H1 (cell line): ENCODE measurements around the gene TRPC1. TPM values are rescaled to one million over a fixed set of nuclear protein-coding genes. Genes with fewer than 3 reads are reported as not detected.
A peak's percentile ranks its signal among the peaks of the same experiment; 100 is the strongest.

ENCODE experiments used
- CTCF ChIA-PET: fragments of 300-600 bp; sonication (Branson Sonifier 250); formaldehyde crosslinking; loops from one replicate; lab custom pipeline; 2021; ENCODE audit not compliant: partially characterized antibody; lab: Charles Lee
- POLR2A ChIA-PET: fragments of 300-600 bp; sonication (Branson Sonifier 250); formaldehyde crosslinking; loops from one replicate; lab custom pipeline; 2021; ENCODE audit warnings: inconsistent platforms; ENCODE audit not compliant: partially characterized antibody; lab: Charles Lee
- DNase-seq, 2 experiments: peaks; one replicate each; pipeline versions ENCODE4 v3.0.0 to v3.0.0-alpha.2; 2010 to 2022; ENCODE audit warnings: low spot score in 2 of 2, low read depth in 1 of 2, mixed read lengths in 1 of 2
- FAIRE-seq: peaks from 2 replicates; lab custom pipeline; 2011; peaks lifted over from hg19 to GRCh38; lab: Jason Lieb, UNC
- H2AFZ ChIP-seq: 2 replicates; pipeline ENCODE4 v1.8.1; 2012; ENCODE audit warnings: low read length, inconsistent platforms
- H2AK5ac ChIP-seq: 2 replicates; pipeline ENCODE4 v1.6.1; 2013; ENCODE audit warnings: low read depth, low read length
- H2BK120ac ChIP-seq: replicated peaks from 2 replicates; pipeline ENCODE3; 2013; ENCODE audit warnings: low read depth, low read length, inconsistent platforms
- H2BK12ac ChIP-seq: 2 replicates; pipeline ENCODE4 v1.6.1; 2013; ENCODE audit warnings: low read depth, low read length
- H2BK15ac ChIP-seq: 2 replicates; pipeline ENCODE4 v1.6.1; 2013; ENCODE audit warnings: low read length
- H2BK20ac ChIP-seq: 2 replicates; pipeline ENCODE4 v1.6.1; 2013; ENCODE audit warnings: low read length
- H2BK5ac ChIP-seq: 2 replicates; pipeline ENCODE4 v1.6.1; 2013; ENCODE audit warnings: low read depth, low read length
- H3K14ac ChIP-seq: 2 replicates; pipeline ENCODE4 v1.6.1; 2013; ENCODE audit warnings: inconsistent platforms; ENCODE audit not compliant: insufficient read length
- H3K18ac ChIP-seq: 2 replicates; pipeline ENCODE4 v1.6.1; 2013; ENCODE audit warnings: low read length; ENCODE audit errors: extremely low read depth
- H3K23ac ChIP-seq: 2 replicates; pipeline ENCODE4 v1.6.1; 2013; ENCODE audit warnings: inconsistent platforms; ENCODE audit not compliant: insufficient read length
- H3K23me2 ChIP-seq: 2 replicates; pipeline ENCODE4 v1.6.1; 2013; ENCODE audit warnings: low read depth, low read length
- H3K27ac ChIP-seq: 2 replicates; pipeline ENCODE4 v1.6.1; 2011; ENCODE audit warnings: low read depth, low read length, inconsistent platforms
- H3K27me3 ChIP-seq, 4 experiments: replicated peaks in 1 of 4; 1 replicate in 1 of 4; 2 replicates in 3 of 4; pipeline versions ENCODE4 v1.6.1 to v1.8.1; 2011 to 2013; ENCODE audit warnings: low read length in 3 of 4, mild to moderate bottlenecking in 3 of 4, inconsistent platforms in 2 of 4, mixed read lengths in 2 of 4, moderate library complexity in 1 of 4; ENCODE audit not compliant: control insufficient read depth in 3 of 4, insufficient read depth in 3 of 4; ENCODE audit errors: extremely low read depth in 1 of 4
- H3K36me3 ChIP-seq, 4 experiments: 2 replicates each; pipeline versions ENCODE4 v1.6.1 to v1.8.1; 2011 to 2013; ENCODE audit warnings: mild to moderate bottlenecking in 4 of 4, low read length in 3 of 4, moderate library complexity in 2 of 4, control low read depth in 1 of 4, inconsistent platforms in 1 of 4; ENCODE audit not compliant: insufficient read depth in 4 of 4, control insufficient read depth in 2 of 4
- H3K4ac ChIP-seq: replicated peaks from 2 replicates; pipeline ENCODE3; 2013; ENCODE audit warnings: low read length, low read depth, mixed read lengths, inconsistent platforms; ENCODE audit not compliant: insufficient read length
- H3K4me1 ChIP-seq, 4 experiments: replicated peaks in 1 of 4; 1 replicate in 1 of 4; 2 replicates in 3 of 4; pipeline versions ENCODE4 v1.6.1 to v1.8.1; 2011 to 2013; ENCODE audit warnings: low read length in 3 of 4, inconsistent platforms in 2 of 4, mixed read lengths in 1 of 4; ENCODE audit not compliant: insufficient read depth in 4 of 4, control insufficient read depth in 3 of 4
- H3K4me2 ChIP-seq, 2 experiments: 2 replicates each; pipeline versions ENCODE4 v1.6.1 to v1.8.1; 2011 to 2013; ENCODE audit warnings: low read depth in 2 of 2, low read length in 2 of 2, control low read depth in 1 of 2, inconsistent platforms in 1 of 2, mild to moderate bottlenecking in 1 of 2; ENCODE audit not compliant: insufficient read depth in 1 of 2
- H3K4me3 ChIP-seq, 4 experiments: fragments of 200-600, 300-600 bp in 1 of 4; sonication (generic), shearing (Covaris generic), sonication (Bioruptor Twin) in 1 of 4; 2 replicates each; pipeline versions ENCODE4 v1.5.1 to v1.8.1; 2011 to 2016; ENCODE audit warnings: low read length in 4 of 4, low read depth in 3 of 4, control low read depth in 2 of 4, inconsistent platforms in 2 of 4, mild to moderate bottlenecking in 2 of 4, mixed read lengths in 1 of 4, moderate library complexity in 1 of 4; ENCODE audit not compliant: insufficient read depth in 2 of 4; ENCODE audit errors: extremely low read depth in 1 of 4
- H3K56ac ChIP-seq: replicated peaks from 2 replicates; pipeline ENCODE3; 2013; ENCODE audit warnings: low read depth, mild to moderate bottlenecking, mixed read lengths, low read length, inconsistent platforms; ENCODE audit not compliant: insufficient read length
- H3K79me1 ChIP-seq: 2 replicates; pipeline ENCODE4 v1.6.1; 2013; ENCODE audit warnings: low read depth, low read length, control low read depth
- H3K79me2 ChIP-seq, 2 experiments: 2 replicates each; pipeline versions ENCODE4 v1.6.1 to v1.8.1; 2012 to 2013; ENCODE audit warnings: low read length in 2 of 2, mild to moderate bottlenecking in 2 of 2, inconsistent platforms in 1 of 2; ENCODE audit not compliant: insufficient read depth in 2 of 2, control insufficient read depth in 1 of 2
- H3K9ac ChIP-seq, 4 experiments: replicated peaks in 1 of 4; 1 replicate in 1 of 4; 2 replicates in 3 of 4; pipeline versions ENCODE4 v1.6.1 to v1.8.1; 2011 to 2013; ENCODE audit warnings: low read depth in 3 of 4, low read length in 3 of 4, control low read depth in 2 of 4, mild to moderate bottlenecking in 2 of 4, moderate library complexity in 2 of 4, inconsistent platforms in 1 of 4; ENCODE audit errors: extremely low read depth in 1 of 4
- H3K9me3 ChIP-seq, 2 experiments: 2 replicates each; pipeline versions ENCODE4 v1.6.1 to v1.8.1; 2012 to 2013; ENCODE audit warnings: mild to moderate bottlenecking in 2 of 2, moderate library complexity in 2 of 2, control low read depth in 1 of 2, inconsistent platforms in 1 of 2, low read depth in 1 of 2, low read length in 1 of 2, mixed read lengths in 1 of 2; ENCODE audit not compliant: insufficient read depth in 2 of 2
- H4K20me1 ChIP-seq, 2 experiments: replicated peaks in 1 of 2; 2 replicates each; pipeline versions ENCODE3 to v1.8.1; 2011 to 2013; ENCODE audit warnings: inconsistent platforms in 2 of 2, low read length in 2 of 2, mild to moderate bottlenecking in 1 of 2; ENCODE audit not compliant: insufficient read depth in 2 of 2, control insufficient read depth in 1 of 2
- H4K5ac ChIP-seq: 2 replicates; pipeline ENCODE4 v1.6.1; 2013; ENCODE audit warnings: low read length, low read depth, mixed read lengths, inconsistent platforms; ENCODE audit not compliant: insufficient read length
- H4K8ac ChIP-seq: 2 replicates; pipeline ENCODE4 v1.8.0; 2013; ENCODE audit warnings: mild to moderate bottlenecking, moderate library complexity, low read length, inconsistent platforms; ENCODE audit not compliant: insufficient read depth; ENCODE audit errors: extremely low read depth
- H4K91ac ChIP-seq: replicated peaks from 2 replicates; pipeline ENCODE3; 2013; ENCODE audit warnings: low read length, mixed read lengths, inconsistent platforms; ENCODE audit not compliant: insufficient read length
- CEBPB ChIP-seq: IDR thresholded peaks from 2 replicates; pipeline ENCODE4 v1.6.1; 2012; ENCODE audit warnings: low read depth, low read length
- WGBS, 2 experiments: shearing (Covaris generic) in 1 of 2; methylation state at CpG; one replicate each; pipeline versions ENCODE4 v1.1.6 to v1.1.7; 2013 to 2015; ENCODE audit warnings: low lambda C conversion rate in 2 of 2, mixed read lengths in 2 of 2, inconsistent platforms in 1 of 2, low coverage in 1 of 2, missing lambda C conversion rate in 1 of 2; ENCODE audit not compliant: insufficient replicate concordance in 2 of 2, insufficient coverage in 1 of 2, insufficient read length in 1 of 2; ENCODE audit errors: extremely low coverage in 1 of 2, missing lambda C conversion rate in 1 of 2; 5-methylcytosine and 5-hydroxymethylcytosine counted together
- polyA plus RNA-seq, 7 experiments: library from polyadenylated mRNA; depleted of rRNA in 3 of 7; stranded (reverse) in 5 of 7; unstranded in 2 of 7; fragments of >200 nt in 5 of 7; fragments of 200-250 nt in 2 of 7; gene quantifications; 1 replicate in 5 of 7; 2 replicates in 1 of 7; 4 replicates in 1 of 7; pipeline versions ENCODE4 v1.2.1 to v1.2.3, GENCODE V29; 2011 to 2013; ENCODE audit warnings: missing spikeins in 2 of 7, mixed read lengths in 2 of 7
- total RNA-seq: library from RNA; stranded (reverse); fragmentation: NEBNext Ultra II Directional; extraction: Animal tissue kit (Norgen Biotek cat#: 25700); gene quantifications from 2 replicates; pipeline ENCODE4 v1.2.1, GENCODE V29; 2021

TRPC1 gene
- total and polyA plus RNA-seq, 2 of the 8 experiments (the other 6 are each of a cell fraction or from before 2014, with no cell fraction given), result 22.6 to 23.1 TPM

- no peak overlapping the region for H3K23ac ChIP-seq
- TF ChIP-seq CEBPB, result peak; percentile 96
Observed at GRCh38 chr3:142706321-142707127, 17.3 kb upstream of the TRPC1 start.

More at GRCh38 chr3:142706321-142707127, 17.3 kb upstream of the TRPC1 start:
- FAIRE-seq (no peak), DNase-seq (no peak)
- H2AK5ac ChIP-seq, result no peak overlapping the region
- H2BK20ac ChIP-seq, result no peak overlapping the region
- no peaks in the 10 kb centered on the region for H4K20me1 ChIP-seq
- no peaks in the 10 kb centered on the region for H3K79me2 ChIP-seq
- no peak overlapping the region for H2BK120ac ChIP-seq
- H4K91ac ChIP-seq, result no peak overlapping the region
- H2BK12ac ChIP-seq, result no peak overlapping the region
- H3K27ac ChIP-seq, result no peak overlapping the region
- H3K4ac ChIP-seq, result no peak overlapping the region
- no peaks in the 10 kb centered on the region for H3K9me3 ChIP-seq
- H3K4me2 ChIP-seq, result no peak overlapping the region
- H3K27me3 ChIP-seq, result no peaks in the 10 kb centered on the region
- H3K18ac ChIP-seq, result no peak overlapping the region
- H3K56ac ChIP-seq, result no peak overlapping the region
- H3K4me3 ChIP-seq, result no peak overlapping the region
- no peak overlapping the region for H3K14ac ChIP-seq
- H4K5ac ChIP-seq, result no peak overlapping the region
- no peaks in the 10 kb centered on the region for H3K23me2 ChIP-seq
- no peaks in the 10 kb centered on the region for H3K4me1 ChIP-seq
- H3K79me1 ChIP-seq, result no peaks in the 10 kb centered on the region
- no peaks in the 10 kb centered on the region; a peak in 1 of 8 replicates for H3K36me3 ChIP-seq
- no peak overlapping the region for H4K8ac ChIP-seq
- no peak overlapping the region for H2BK5ac ChIP-seq
- H3K9ac ChIP-seq, result no peak overlapping the region
- 87% methylated on average over 7 of the region's 7 CpGs; no CpG with 5 or more reads in 1 of the 2 experiments for WGBS, 2 experiments
- CTCF ChIA-PET, result interaction anchor here (0.7 kb wide), 1 partner anchor 247 kb away, joined by 3 read pairs; no protein-coding TSS in a partner anchor
- H2AFZ ChIP-seq, result no peak overlapping the region
- H2BK15ac ChIP-seq, result no peak overlapping the region
- POLR2A ChIA-PET, result interaction anchor here (2.3 kb wide), 1 partner anchor 13 kb away, joined by 5 read pairs; no protein-coding TSS in a partner anchor
